Kidney (tissue), 14 donors: ENCODE results near the gene NARS2. TPM values are rescaled to one million over a fixed set of nuclear protein-coding genes. Genes with fewer than 3 reads are reported as not detected.

ENCODE experiments used
- DNase-seq, 5 donors: peaks; one replicate each; pipeline ENCODE4 v3.0.0-alpha.2; 2013 to 2020
- FAIRE-seq: peaks from 2 replicates; lab custom pipeline; 2012; peaks lifted over from hg19 to GRCh38; lab: Jason Lieb, UNC
- H3K27ac ChIP-seq, 2 donors: one replicate each; pipeline ENCODE4 v1.7.0; 2013; ENCODE audit warnings: low read depth in 2 of 2, low read length in 2 of 2, inconsistent platforms in 1 of 2
- H3K27me3 ChIP-seq: one replicate; pipeline ENCODE4 v1.7.1; 2013; ENCODE audit warnings: low read length, inconsistent platforms; ENCODE audit not compliant: control insufficient read depth, insufficient read depth
- H3K36me3 ChIP-seq, 3 donors: one replicate each; pipeline versions ENCODE4 v1.7.0 to v1.7.1; 2013; ENCODE audit warnings: low read length in 3 of 3, control low read depth in 1 of 3, inconsistent platforms in 1 of 3; ENCODE audit not compliant: insufficient read depth in 3 of 3, control insufficient read depth in 2 of 3
- H3K4me1 ChIP-seq, 3 donors: one replicate each; pipeline versions ENCODE4 v1.7.0 to v1.7.1; 2013; ENCODE audit warnings: low read length in 3 of 3, inconsistent platforms in 1 of 3, low read depth in 1 of 3; ENCODE audit not compliant: control insufficient read depth in 2 of 3, insufficient read depth in 2 of 3
- H3K4me3 ChIP-seq, 3 donors: one replicate each; pipeline versions ENCODE4 v1.7.0 to v1.8.1; 2013; ENCODE audit warnings: low read length in 3 of 3, control low read depth in 1 of 3, inconsistent platforms in 1 of 3
- H3K9ac ChIP-seq, 3 donors: one replicate each; pipeline versions ENCODE4 v1.7.0 to v1.7.1; 2013; ENCODE audit warnings: low read length in 3 of 3, control low read depth in 1 of 3, inconsistent platforms in 1 of 3
- H3K9me3 ChIP-seq, 3 donors: one replicate each; pipeline versions ENCODE4 v1.7.0 to v1.7.1; 2013; ENCODE audit warnings: low read length in 3 of 3, control low read depth in 1 of 3, inconsistent platforms in 1 of 3; ENCODE audit not compliant: control insufficient read depth in 2 of 3, insufficient read depth in 1 of 3
- intact Hi-C: fragments of 100-400 bp; cut with DNase I; formaldehyde crosslinking; loops from one replicate; pipeline ENCODE4 v1.11.1; 2022
- polyA plus RNA-seq: library from polyadenylated mRNA; stranded (reverse); fragments of 350-450 nt; fragmentation: Illumina TruSeq; extraction: RNeasy Lipid Tissue Mini Kit (QIAGEN cat#74804); gene quantifications from one replicate; pipeline ENCODE4 v1.2.3, GENCODE V29; 2014; ENCODE audit warnings: low read depth, low replicate concordance; ENCODE audit not compliant: insufficient read depth
- total RNA-seq: library from RNA; stranded (reverse); fragmentation: NEBNext Ultra II Directional; extraction: Animal tissue kit (Norgen Biotek cat#: 25700); gene quantifications from one replicate; pipeline ENCODE4 v1.2.1, GENCODE V29; 2021
- TF ChIP-seq, protein P1 (sequence below): IDR thresholded peaks from 3 replicates; pipeline ENCODE4 v1.5.1; 2012; ENCODE audit warnings: mild to moderate bottlenecking, moderate library complexity, borderline replicate concordance; ENCODE audit not compliant: insufficient read depth; ENCODE audit errors: extremely low read depth
- donor health status: control.
- donor health status: control.
- donor health status: control.
- donor health status: control.
- donor health status: control.
- donor health status: DM: yes; HTN: yes; CAD: no.
- donor health status: Normal renal cell carcinoma (clear cell type).

The NARS2 gene
- total and polyA plus RNA-seq, 2 donors from 2014 or later, result 13.0 to 13.2 TPM

GRCh38 chr11:78405805-78406204 is 168.9 kb downstream of the NARS2 start:
- TF ChIP-seq, protein P1, sequence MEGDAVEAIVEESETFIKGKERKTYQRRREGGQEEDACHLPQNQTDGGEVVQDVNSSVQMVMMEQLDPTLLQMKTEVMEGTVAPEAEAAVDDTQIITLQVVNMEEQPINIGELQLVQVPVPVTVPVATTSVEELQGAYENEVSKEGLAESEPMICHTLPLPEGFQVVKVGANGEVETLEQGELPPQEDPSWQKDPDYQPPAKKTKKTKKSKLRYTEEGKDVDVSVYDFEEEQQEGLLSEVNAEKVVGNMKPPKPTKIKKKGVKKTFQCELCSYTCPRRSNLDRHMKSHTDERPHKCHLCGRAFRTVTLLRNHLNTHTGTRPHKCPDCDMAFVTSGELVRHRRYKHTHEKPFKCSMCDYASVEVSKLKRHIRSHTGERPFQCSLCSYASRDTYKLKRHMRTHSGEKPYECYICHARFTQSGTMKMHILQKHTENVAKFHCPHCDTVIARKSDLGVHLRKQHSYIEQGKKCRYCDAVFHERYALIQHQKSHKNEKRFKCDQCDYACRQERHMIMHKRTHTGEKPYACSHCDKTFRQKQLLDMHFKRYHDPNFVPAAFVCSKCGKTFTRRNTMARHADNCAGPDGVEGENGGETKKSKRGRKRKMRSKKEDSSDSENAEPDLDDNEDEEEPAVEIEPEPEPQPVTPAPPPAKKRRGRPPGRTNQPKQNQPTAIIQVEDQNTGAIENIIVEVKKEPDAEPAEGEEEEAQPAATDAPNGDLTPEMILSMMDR, result no peak
- intact Hi-C loops, result no loop called here
- Histone ChIP-seq H3K27me3 (no peaks in the 10 kb centered on the region), H3K9me3 (no peaks in the 10 kb centered on the region), H3K36me3 (no peaks in the 10 kb centered on the region), H3K4me1 (no peaks in the 10 kb centered on the region), H3K4me3 (no peak overlapping the region), H3K27ac (no peak overlapping the region), H3K9ac (no peak overlapping the region)
- FAIRE-seq (no peak), DNase-seq (no peak)

GRCh38 chr11:78403781-78404180 is 170.9 kb downstream of the NARS2 start:
- no peak overlapping the region for H3K9ac ChIP-seq
- H3K4me3 ChIP-seq, result no peak overlapping the region
- TF ChIP-seq, protein P1, result no peak
- no peak overlapping the region for H3K27ac ChIP-seq
- H3K4me1 ChIP-seq, result no peaks in the 10 kb centered on the region
- H3K36me3 ChIP-seq, result no peaks in the 10 kb centered on the region
- no peaks in the 10 kb centered on the region for H3K9me3 ChIP-seq
- FAIRE-seq (no peak), DNase-seq (no peak)
- no peaks in the 10 kb centered on the region for H3K27me3 ChIP-seq
- intact Hi-C loops, result no loop called here

- intact Hi-C loops, result no loop called here
- FAIRE-seq (no peak), DNase-seq (no peak)
- no peaks in the 10 kb centered on the region for H3K4me1 ChIP-seq
- H3K9me3 ChIP-seq, result no peaks in the 10 kb centered on the region
- TF ChIP-seq, protein P1, result no peak
- no peaks in the 10 kb centered on the region for H3K36me3 ChIP-seq
- H3K27ac ChIP-seq, result no peak overlapping the region
- H3K4me3 ChIP-seq, result no peak overlapping the region
- no peak overlapping the region for H3K9ac ChIP-seq
- H3K27me3 ChIP-seq, result no peaks in the 10 kb centered on the region
Measured at GRCh38 chr11:78402847-78403246, 171.8 kb downstream of the NARS2 start.

DNA sequence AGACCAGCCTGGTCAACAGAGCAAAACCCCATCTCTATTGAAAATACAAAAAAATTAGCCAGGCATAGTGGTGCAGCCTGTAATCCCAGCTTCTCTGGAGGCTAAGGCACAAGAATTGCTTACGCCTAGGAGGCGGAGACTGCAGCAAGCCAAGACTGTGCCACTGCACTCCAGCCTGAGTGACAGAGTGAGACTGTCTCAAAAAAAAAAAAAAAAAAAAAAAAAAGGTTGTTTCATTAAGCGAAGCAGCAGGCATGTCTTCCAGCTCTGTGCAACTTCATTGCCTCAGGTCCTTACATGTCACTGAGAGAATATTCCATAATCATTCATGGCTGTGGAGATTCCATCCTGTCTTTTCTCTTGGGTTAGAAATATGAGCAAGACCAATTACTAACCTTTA is 174.0 kb downstream of the NARS2 start:
- H3K9ac ChIP-seq, result no peak overlapping the region
- H3K27me3 ChIP-seq, result no peaks in the 10 kb centered on the region
- TF ChIP-seq, protein P1, result no peak
- DNase-seq (no peak), FAIRE-seq (no peak)
- no peaks in the 10 kb centered on the region for H3K9me3 ChIP-seq
- H3K36me3 ChIP-seq, result no peaks in the 10 kb centered on the region
- no peak overlapping the region for H3K4me3 ChIP-seq
- intact Hi-C loops, result no loop called here
- no peaks in the 10 kb centered on the region for H3K4me1 ChIP-seq
- H3K27ac ChIP-seq, result no peak overlapping the region
